SU-DHL-6 (cell line): ENCODE data around the gene ZNF582.
"Not testable (repeated sequence)": the region's sequence is repeated elsewhere in the genome, so short reads cannot be mapped to it uniquely, and the experiment has no call there.

Experiments used
- CTCF ChIP-seq: fragments of 200-600 bp; sonication (generic); IDR thresholded peaks from one replicate; pipeline ENCODE4 v1.5.1; 2017; ENCODE audit warnings: antibody characterized with exemption, mild to moderate bottlenecking, low read length, moderate library complexity; ENCODE audit not compliant: insufficient read depth, poor library complexity, severe bottlenecking
- EZH2phosphoT487 ChIP-seq: fragments of 200-600 bp; sonication (generic), shearing (Covaris generic); conservative IDR thresholded peaks from 2 replicates; pipeline ENCODE4 v1.6.1; 2018; ENCODE audit warnings: mild to moderate bottlenecking, antibody characterized with exemption, low read length, moderate library complexity, mixed read lengths

- not testable (repeated sequence) for TF ChIP-seq EZH2phosphoT487, CTCF
Observed at GRCh38 chr19:56337077-56337476, 56.3 kb downstream of the ZNF582 start.
